Measurements from ENCODE around the gene PLA2R1.
"Not testable (repeated sequence)": the region's sequence is repeated elsewhere in the genome, so short reads cannot be mapped to it uniquely, and the experiment has no call there.

Gene PLA2R1

GRCh38 chr2:159968279-159968900 lies 94.0 kb downstream of the PLA2R1 start:
- DNase-seq (ENCODE audit: insufficient read length, low spot score), result peak; percentile 4
- TF ChIP-seq POLR2A (IDR thresholded peaks at IDR 0.05; ENCODE audit: low read depth, low read length), result no peak
- peak; percentile 86 for FAIRE-seq

- DNase-seq (ENCODE audit: insufficient read length, low spot score), result no peak
- TF ChIP-seq POLR2A (IDR thresholded peaks at IDR 0.05; ENCODE audit: low read depth, low read length), result no peak
- FAIRE-seq, result no peak
These were observed 98.7 kb downstream of the PLA2R1 start for GRCh38 chr2:159963700-159964099.

- not testable (repeated sequence) for FAIRE-seq; DNase-seq (ENCODE audit: insufficient read length, low spot score)
These were observed 99.9 kb downstream of the PLA2R1 start for GRCh38 chr2:159962513-159962912.

- no peak for TF ChIP-seq POLR2A (IDR thresholded peaks at IDR 0.05; ENCODE audit: low read depth, low read length)
- DNase-seq (ENCODE audit: insufficient read length, low spot score), result no peak
- no peak for FAIRE-seq
These were observed 101.0 kb downstream of the PLA2R1 start for GRCh38 chr2:159961451-159961850.

GRCh38 chr2:159961037-159961436 lies 101.4 kb downstream of the PLA2R1 start:
- TF ChIP-seq POLR2A (IDR thresholded peaks at IDR 0.05; ENCODE audit: low read depth, low read length), result no peak
- FAIRE-seq, result no peak

GRCh38 chr2:159960414-159960813 lies 102.0 kb downstream of the PLA2R1 start:
- DNase-seq (ENCODE audit: insufficient read length, low spot score) (peak; percentile 15), FAIRE-seq (peak; percentile 97)
- no peak for TF ChIP-seq POLR2A (IDR thresholded peaks at IDR 0.05; ENCODE audit: low read depth, low read length)

More at GRCh38 chr2:159961037-159961436, 101.4 kb downstream of the PLA2R1 start:
- DNase-seq (ENCODE audit: insufficient read length, low spot score), result no peak

- no peak for FAIRE-seq
- TF ChIP-seq POLR2A (IDR thresholded peaks at IDR 0.05; ENCODE audit: low read depth, low read length), result no peak
- DNase-seq (ENCODE audit: insufficient read length, low spot score), result no peak
These were observed 103.3 kb downstream of the PLA2R1 start for GRCh38 chr2:159959136-159959535.

GRCh38 chr2:159953136-159953823 lies 109.1 kb downstream of the PLA2R1 start:
- no peak for FAIRE-seq
- DNase-seq (ENCODE audit: insufficient read length, low spot score), result no peak
- no peak for TF ChIP-seq POLR2A (IDR thresholded peaks at IDR 0.05; ENCODE audit: low read depth, low read length)

- no peak for TF ChIP-seq POLR2A (IDR thresholded peaks at IDR 0.05; ENCODE audit: low read depth, low read length)
- peak; percentile 30 for FAIRE-seq
These were observed 116.0 kb downstream of the PLA2R1 start for GRCh38 chr2:159946326-159946999.

GRCh38 chr2:159944874-159945273 lies 117.5 kb downstream of the PLA2R1 start:
- TF ChIP-seq POLR2A (IDR thresholded peaks at IDR 0.05; ENCODE audit: low read depth, low read length), result no peak
- no peak for FAIRE-seq

More at GRCh38 chr2:159946326-159946999, 116.0 kb downstream of the PLA2R1 start:
- DNase-seq (ENCODE audit: insufficient read length, low spot score), result no peak

GRCh38 chr2:159942146-159942545 lies 120.3 kb downstream of the PLA2R1 start:
- no peak for DNase-seq (ENCODE audit: insufficient read length, low spot score)
- FAIRE-seq, result no peak
- no peak for TF ChIP-seq POLR2A (IDR thresholded peaks at IDR 0.05; ENCODE audit: low read depth, low read length)

More at GRCh38 chr2:159944874-159945273, 117.5 kb downstream of the PLA2R1 start:
- no peak for DNase-seq (ENCODE audit: insufficient read length, low spot score)

- DNase-seq (ENCODE audit: insufficient read length, low spot score) (no peak), FAIRE-seq (no peak)
- TF ChIP-seq POLR2A (IDR thresholded peaks at IDR 0.05; ENCODE audit: low read depth, low read length), result no peak
These were observed 120.7 kb downstream of the PLA2R1 start for GRCh38 chr2:159941729-159942128.

- DNase-seq (ENCODE audit: insufficient read length, low spot score) (no peak), FAIRE-seq (no peak)
- TF ChIP-seq POLR2A (IDR thresholded peaks at IDR 0.05; ENCODE audit: low read depth, low read length), result no peak
These were observed 122.5 kb downstream of the PLA2R1 start for GRCh38 chr2:159939946-159940345.

- no peak for TF ChIP-seq POLR2A (IDR thresholded peaks at IDR 0.05; ENCODE audit: low read depth, low read length)
- no peak for FAIRE-seq
- DNase-seq (ENCODE audit: insufficient read length, low spot score), result no peak
These were observed 124.0 kb downstream of the PLA2R1 start for GRCh38 chr2:159938395-159938794.
